HG03354 (cell line): ENCODE measurements around the gene SH3PXD2A.
"Not testable (repeated sequence)": the region's sequence is repeated elsewhere in the genome, so short reads cannot be mapped to it uniquely, and the experiment has no call there.

ENCODE experiments used
- ATAC-seq: cut with Tn5 transposase; IDR thresholded peaks from one replicate; pipeline ENCODE4 v1.9.1; 2021; ENCODE audit warnings: mild to moderate bottlenecking; ENCODE audit not compliant: unreplicated experiment, poor library complexity, severe bottlenecking

SH3PXD2A gene

GRCh38 chr10:103739039-103739764 is 116.2 kb downstream of the SH3PXD2A start:
- ATAC-seq = no peak

GRCh38 chr10:103737735-103738367 is 117.5 kb downstream of the SH3PXD2A start:
- ATAC-seq = no peak

GRCh38 chr10:103736763-103737162 is 118.6 kb downstream of the SH3PXD2A start:
- ATAC-seq = no peak

GRCh38 chr10:103736044-103736443 is 119.3 kb downstream of the SH3PXD2A start:
- ATAC-seq = no peak

GRCh38 chr10:103734731-103735130 is 120.6 kb downstream of the SH3PXD2A start:
- ATAC-seq = no peak

- no peak for ATAC-seq
Measured at GRCh38 chr10:103733045-103733419, 122.3 kb downstream of the SH3PXD2A start.

- no peak for ATAC-seq
Measured at GRCh38 chr10:103732339-103733044, 122.9 kb downstream of the SH3PXD2A start.

GRCh38 chr10:103731609-103732270 is 123.6 kb downstream of the SH3PXD2A start:
- no peak for ATAC-seq

GRCh38 chr10:103731026-103731425 is 124.3 kb downstream of the SH3PXD2A start:
- not testable (repeated sequence) for ATAC-seq

GRCh38 chr10:103729851-103730250 is 125.5 kb downstream of the SH3PXD2A start:
- ATAC-seq = no peak

- ATAC-seq = no peak
Measured at GRCh38 chr10:103727991-103728689, 127.2 kb downstream of the SH3PXD2A start.

GRCh38 chr10:103727546-103727963 is 127.8 kb downstream of the SH3PXD2A start:
- no peak for ATAC-seq

GRCh38 chr10:103726637-103727036 is 128.7 kb downstream of the SH3PXD2A start:
- no peak for ATAC-seq

- ATAC-seq = no peak
Measured at GRCh38 chr10:103725242-103725641, 130.1 kb downstream of the SH3PXD2A start.

GRCh38 chr10:103724771-103725170 is 130.6 kb downstream of the SH3PXD2A start:
- ATAC-seq = no peak

GRCh38 chr10:103724074-103724473 is 131.3 kb downstream of the SH3PXD2A start:
- ATAC-seq = no peak

- ATAC-seq = no peak
Measured at GRCh38 chr10:103723557-103723956, 131.8 kb downstream of the SH3PXD2A start.

- no peak for ATAC-seq
Measured at GRCh38 chr10:103722632-103723031, 132.7 kb downstream of the SH3PXD2A start.

- no peak for ATAC-seq
Measured at GRCh38 chr10:103720964-103721335, 134.4 kb downstream of the SH3PXD2A start.
